HG03039 (cell line): ENCODE data around the gene F12.

Experiments used
- ATAC-seq: cut with Tn5 transposase; IDR thresholded peaks from one replicate; pipeline ENCODE4 v1.9.1; 2021; ENCODE audit warnings: mild to moderate bottlenecking, moderate library complexity; ENCODE audit not compliant: unreplicated experiment

The F12 gene

DNA sequence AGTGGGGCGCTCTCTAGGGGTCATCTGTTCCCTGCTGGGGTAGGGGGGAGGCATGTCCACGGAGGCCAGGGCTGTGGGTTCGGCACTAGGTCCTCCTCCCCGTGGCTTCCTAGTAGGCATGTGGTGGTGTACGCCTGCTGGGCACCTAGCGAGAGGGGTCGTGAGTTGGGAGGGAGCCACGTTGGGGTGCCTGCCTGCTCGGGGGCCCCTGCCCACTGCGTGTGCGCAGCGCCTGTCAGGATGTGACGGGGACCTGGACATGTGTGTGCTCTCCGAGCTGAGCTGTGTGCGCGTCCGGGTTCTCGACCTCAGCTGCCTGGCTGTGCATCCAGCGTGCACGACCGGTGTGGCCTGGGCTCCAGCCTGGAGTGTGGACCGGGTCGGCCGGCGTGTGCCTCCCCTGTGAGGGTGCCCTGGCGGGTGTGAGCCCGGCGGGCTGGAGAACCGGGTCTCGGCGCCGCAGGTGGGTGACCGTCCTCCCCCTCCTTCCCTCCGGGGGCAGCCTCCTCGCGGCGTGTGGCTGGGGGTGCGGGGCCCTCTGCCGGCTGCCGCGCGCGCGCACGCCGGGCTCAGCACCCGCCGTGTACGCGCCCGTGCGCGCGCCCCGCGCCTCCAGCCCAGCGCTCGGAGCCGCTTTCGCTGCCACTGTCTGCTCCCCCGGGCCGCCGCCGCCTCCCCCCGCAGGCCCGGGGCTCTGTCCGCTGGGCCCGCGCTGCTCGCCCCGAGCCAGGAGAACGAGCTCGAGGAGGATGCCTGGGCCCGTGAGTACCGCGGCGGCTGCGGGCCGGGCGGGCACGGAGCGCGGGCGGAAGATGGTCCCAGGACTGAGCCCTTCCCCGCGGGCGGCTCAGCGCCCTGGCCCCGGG is 37.1 kb upstream of the F12 start, which contains the start of gene PRR7:
Gene PRR7 (plus strand): TSS at position 615 of the 866 bp plus-strand sequence. CDS start 8,254 bp downstream, outside the sequence.
- ATAC-seq, result peak; percentile 35

DNA sequence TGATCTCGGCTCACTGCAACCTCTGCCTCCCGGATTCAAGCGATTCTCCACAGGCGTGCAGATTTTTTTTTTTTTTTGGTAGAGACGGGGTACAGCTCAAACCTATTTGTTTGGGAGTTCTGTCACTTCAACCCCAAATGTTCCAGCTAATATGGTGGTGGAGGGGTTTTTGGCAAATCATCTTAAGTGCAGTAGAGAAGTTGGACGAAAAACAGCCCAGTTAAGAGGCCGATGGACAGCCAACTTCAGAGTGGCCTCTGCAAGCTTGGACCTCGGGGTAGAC is 36.5 kb upstream of the F12 start:
- ATAC-seq, result no peak

DNA sequence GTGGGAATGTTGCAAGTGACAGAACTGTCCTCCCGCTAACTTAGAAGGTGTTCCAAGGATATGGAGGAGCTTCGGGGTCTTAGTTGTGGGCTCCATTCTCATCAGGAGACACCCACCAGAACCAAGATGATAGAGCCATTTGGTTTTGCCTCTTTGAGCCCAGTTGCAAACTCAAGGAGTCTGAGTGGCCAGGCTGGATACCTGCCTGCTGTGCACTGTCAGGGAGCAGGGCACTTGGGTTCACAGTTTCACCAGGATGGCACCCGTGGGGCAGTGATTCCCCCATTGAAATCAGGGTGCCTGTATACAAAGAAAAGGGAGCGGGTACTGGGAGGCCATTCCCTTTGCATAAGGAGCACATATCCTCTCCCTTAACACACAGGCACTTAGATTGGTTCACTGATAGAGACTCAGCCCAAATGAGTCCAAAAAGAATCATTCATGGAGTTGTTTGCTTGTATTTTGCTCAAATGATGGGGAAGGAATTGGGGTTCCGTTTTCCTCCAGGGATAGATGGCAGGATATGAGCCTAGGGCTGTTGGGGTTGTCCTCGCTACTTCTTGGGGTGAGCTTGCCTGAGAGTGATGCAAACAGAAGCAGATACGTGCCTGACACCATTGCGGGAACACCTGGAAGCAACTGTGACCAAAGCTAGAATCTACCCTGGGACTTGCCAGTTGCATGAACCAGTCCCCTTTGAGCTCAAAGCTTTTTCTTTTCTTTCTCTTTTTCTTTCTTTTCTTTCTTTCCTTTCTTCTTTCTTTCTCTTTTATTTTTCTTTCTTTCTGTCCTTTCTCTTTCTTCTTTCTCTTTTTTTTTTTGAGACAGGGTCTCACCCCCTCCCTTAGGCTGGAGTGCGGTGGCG is 35.9 kb upstream of the F12 start:
- no peak for ATAC-seq

DNA sequence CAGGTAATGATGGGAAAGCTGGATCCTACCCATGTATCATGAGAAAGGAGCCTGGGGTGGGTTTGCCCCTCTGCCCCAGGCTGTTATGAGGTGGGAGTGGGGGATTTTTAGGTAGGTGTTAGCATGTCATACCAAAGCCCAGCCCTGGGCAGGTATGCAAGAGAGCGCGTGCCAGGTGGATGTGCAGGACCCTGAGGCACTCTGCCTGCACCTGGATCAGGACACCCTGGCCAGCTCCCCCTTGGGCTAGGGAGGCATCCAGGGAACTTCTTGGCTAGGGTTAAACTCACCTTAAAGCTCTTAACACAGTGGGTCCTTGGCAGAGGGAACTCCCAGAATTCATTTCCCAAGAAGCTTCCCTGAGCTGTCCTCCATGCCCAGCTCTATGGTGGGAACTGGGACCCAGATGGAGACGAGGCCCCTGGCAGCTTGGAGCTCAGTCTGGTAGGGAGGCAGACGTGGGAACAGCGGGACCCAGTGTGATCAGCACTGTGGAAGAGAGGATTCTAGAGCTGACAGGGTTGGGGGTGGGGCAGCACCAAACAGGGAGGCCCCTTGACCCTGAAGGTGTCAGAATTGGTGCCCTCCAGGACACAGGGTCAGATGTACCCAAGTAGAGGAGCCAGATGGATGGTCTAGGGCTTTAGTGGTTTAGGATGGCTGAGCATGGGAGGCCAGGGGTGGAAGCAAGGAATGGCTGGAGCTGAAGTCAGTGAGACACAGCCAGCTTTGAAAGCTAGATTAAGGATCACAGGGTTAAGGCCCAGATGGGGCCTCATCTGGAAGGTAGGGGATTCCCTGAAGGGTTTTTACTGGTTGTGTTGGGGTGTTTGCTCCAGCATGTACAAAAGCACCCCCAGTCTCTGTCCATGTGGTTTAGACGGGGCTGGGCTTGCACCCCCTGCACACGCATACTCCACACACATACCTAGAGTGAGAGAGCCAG is 35.0 kb upstream of the F12 start:
- ATAC-seq, result no peak

DNA sequence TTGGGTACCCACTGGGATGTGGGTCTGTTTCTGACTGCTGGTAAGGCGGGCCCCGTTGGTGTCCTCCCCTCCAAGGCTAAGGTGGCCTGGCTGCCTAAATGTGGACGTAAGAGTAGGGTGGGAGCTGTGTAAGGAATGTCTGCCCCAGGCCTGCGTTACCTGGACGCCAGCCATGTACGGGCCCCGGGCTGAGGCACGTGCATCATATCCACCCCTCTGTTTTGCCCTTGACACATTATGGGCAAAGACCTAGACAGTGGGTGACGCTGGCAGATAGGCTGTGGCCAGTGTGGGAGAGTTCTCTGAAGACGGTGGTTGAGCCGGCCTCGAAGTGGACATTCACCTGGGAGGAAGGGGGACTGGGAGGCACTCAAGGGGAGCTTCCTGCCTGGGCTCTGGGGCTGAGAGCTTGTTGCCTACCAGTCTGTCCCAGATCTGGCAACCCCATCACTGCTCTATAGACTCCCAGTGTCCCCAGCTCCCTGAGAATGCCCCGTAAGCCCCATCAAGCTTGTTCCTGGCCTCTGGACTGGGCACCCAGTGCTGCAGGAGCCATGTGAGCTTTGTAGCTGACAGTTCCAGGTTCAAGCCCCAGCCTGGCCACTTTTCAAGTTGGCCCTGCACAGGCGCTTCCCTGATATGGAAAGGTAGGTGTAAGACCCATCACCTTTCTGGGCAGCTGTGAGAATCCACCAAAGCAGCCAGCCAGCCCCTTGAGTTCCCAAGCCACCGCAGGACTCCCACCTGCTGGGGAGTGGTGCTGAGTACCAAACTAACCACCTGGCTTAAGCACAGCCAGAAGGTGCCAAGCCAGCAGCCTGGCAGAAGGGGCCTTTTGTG is 34.0 kb upstream of the F12 start:
- no peak for ATAC-seq

DNA sequence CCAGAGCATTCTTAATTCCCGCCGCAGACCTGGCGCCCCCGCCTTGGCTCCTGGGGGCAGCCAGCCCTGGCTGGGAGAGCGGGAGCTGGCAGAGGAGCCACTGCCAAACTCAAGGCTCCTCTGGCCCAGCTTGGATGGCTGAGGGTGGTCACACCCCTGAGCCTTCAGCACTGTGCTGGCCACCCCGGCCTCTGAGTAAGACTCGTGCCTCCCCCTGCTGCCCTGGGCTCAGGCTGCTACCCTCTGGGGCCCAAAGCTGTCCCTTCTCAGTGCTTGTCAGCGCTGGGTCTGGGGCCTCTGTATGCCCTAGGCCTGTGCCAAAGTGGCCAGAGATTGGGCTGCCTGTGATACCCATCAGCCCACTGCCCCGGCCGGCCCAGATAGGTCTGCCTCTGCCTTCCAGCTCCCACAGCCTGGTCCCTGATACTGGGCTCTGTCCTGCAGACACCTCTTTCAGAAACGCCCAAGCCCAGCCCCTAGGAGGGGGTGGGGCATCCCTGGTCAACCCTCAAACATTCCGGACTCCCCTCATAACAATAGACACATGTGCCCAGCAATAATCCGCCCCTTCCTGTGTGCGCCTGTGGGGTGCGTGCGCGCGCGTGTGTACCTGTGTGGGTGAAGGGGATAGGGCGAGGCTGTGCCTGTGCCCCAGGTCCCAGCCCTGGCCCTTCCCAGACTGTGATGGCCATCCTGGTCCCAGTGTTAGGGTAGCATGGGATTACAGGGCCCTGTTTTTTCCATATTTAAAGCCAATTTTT is 32.9 kb upstream of the F12 start:
- no peak for ATAC-seq

DNA sequence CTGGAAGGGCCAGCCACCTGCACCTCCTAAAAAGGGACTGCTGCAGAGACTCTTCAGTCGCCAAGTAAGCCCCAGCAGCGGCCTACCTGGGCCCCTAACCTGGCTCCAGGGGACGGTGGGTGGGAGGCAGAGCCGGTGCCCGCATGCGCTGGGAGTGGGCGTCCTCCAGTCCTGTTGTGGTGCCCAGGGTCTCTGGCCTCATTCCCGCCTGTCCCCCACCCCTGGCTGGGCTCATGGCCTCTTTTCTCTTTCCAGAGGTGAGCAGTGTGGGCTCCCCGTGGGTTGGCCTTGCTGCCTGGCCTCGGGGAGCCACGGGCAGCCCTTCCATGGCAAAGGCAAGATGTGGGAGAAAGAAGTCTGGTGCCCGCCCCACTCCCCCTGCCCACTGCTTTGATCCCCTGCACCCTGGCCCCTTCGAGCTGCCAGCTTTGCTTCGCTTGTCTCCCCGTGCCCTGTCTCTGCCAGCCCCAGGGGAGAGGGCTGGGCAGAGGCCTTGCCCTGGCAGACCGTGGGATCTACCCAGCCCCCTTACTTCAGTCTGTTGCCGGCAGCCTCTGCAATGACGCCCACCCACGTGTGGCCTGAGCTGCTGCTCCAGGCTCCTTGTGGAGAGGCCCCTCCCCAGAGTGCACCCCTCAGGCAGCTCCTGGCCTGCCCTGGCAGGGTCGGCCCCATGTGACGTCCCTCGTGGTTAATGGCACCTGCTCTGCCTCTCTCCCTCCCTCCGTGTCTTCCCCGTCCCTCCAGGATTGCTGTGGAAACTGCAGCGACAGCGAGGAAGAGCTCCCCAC is 31.8 kb upstream of the F12 start:
- ATAC-seq, result no peak

DNA sequence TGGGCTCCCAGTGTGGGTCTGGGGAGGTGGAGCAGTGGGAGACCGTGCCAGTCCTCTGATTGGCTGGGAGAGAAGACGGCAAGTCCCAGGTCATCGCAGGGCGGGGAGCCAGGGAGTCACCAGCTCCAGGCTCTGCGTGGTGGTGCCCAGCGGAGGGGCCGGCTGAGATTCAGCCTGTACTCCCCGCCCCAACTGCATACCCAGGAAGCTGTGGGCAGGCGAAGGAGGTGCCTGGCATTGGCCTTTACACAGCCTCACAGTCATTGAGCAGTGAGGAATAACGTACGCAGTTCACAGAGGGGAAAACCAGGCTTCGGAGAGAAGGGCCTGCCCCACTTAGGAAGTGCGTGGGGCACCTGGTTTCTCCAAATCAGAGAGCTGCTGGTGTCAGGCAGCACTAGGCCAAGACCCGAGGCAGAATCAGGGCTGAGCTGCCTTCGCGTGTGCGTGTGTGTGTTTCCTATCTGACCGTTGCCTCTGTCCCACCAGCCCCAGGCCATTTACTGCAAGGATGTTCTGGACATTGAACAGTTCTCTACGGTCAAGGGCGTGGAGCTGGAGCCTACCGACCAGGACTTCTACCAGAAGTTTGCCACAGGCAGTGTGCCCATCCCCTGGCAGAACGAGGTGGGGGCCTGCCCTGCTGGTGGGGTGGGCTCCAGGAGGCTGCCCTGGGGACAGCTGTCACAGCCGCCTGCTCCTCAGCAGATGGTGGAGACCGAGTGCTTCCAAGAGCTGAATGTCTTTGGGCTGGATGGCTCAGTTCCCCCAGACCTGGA is 31.0 kb upstream of the F12 start:
- ATAC-seq, result no peak

DNA sequence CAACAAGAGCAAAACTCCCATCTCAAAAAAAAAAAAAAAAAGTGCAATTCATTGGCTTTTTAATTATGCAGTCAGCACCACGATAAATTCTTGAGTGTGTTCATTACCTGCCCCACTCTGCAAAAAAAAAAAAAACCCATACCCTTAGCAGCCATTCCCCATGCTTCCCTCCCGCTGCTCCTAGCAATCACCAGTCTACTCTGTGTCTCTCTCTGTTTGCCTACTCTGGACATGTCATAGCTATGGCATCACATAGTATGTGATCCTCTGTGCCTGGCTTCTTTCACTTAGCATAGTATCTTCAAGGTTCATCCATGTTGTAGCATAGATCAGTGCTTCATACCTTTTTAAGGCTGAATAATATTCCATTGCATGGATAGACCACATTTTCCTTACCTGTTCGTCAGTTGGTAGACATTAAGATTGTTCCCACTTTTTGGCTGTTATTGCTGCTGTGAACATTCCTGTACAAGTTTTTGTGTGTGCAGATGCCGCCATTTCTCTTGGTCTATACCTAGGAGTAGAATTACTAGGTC is 30.2 kb upstream of the F12 start:
- ATAC-seq, result no peak

DNA sequence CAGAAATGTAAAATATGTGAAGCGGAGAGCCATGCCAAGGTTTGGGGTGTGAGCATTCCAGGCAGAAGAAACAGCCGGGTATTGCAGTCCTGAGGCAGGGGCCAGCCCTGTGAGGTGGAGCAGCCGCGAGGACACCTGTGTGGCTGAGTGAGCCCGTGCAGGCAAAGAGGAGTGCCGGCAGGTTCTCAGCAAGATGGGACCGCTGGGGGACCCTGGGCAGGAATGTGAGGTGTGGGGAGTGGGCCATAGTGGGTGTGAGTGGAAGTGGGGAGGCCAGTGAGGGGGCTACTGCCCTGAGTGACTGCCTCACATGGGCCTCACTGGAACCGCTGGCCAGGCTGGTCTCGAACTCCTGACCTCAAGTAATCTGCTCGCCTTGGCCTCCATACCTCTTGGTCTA is 29.1 kb upstream of the F12 start:
- ATAC-seq, result no peak

DNA sequence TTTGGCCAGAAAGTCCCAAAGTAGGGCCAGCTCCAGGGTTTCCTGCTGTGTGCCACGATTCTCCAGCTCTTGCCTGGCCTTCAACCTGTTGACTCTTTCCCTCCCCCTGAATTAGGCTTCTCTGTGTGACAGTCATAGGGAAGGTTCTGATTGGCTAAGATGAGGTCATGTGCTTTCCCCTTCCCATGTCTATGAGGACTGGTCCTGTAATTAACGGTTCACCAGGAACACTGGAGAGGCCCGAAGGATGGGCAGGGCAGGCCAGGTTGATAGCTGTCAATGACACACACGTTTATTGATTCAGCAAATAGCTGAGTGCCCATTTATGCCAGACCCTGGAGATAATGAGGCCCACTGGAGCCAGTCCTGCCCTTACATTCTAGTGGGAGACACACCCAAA is 28.3 kb upstream of the F12 start:
- no peak for ATAC-seq

DNA sequence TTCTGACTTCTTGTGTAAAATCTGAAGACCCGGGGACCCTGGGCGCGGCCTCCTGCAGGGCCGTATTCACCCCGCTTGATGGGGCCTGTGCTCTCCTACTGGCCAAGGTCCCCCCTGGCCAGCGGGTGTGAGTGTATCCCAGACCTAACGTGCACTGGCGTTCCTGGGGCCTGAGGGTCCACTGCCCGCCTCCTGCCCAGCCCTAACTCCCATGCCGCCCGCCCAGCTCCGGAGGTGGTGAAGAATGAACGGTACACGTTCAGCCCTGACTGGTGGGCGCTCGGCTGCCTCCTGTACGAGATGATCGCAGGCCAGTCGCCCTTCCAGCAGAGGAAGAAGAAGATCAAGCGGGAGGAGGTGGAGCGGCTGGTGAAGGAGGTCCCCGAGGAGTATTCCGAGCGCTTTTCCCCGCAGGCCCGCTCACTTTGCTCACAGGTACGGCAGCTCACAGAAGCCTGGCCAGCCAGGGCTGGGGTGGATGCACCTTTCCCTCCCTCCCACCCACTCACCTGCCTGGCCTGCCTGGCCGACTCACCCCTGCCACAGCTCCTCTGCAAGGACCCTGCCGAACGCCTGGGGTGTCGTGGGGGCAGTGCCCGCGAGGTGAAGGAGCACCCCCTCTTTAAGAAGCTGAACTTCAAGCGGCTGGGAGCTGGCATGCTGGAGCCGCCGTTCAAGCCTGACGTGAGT is 26.6 kb upstream of the F12 start:
- no peak for ATAC-seq

DNA sequence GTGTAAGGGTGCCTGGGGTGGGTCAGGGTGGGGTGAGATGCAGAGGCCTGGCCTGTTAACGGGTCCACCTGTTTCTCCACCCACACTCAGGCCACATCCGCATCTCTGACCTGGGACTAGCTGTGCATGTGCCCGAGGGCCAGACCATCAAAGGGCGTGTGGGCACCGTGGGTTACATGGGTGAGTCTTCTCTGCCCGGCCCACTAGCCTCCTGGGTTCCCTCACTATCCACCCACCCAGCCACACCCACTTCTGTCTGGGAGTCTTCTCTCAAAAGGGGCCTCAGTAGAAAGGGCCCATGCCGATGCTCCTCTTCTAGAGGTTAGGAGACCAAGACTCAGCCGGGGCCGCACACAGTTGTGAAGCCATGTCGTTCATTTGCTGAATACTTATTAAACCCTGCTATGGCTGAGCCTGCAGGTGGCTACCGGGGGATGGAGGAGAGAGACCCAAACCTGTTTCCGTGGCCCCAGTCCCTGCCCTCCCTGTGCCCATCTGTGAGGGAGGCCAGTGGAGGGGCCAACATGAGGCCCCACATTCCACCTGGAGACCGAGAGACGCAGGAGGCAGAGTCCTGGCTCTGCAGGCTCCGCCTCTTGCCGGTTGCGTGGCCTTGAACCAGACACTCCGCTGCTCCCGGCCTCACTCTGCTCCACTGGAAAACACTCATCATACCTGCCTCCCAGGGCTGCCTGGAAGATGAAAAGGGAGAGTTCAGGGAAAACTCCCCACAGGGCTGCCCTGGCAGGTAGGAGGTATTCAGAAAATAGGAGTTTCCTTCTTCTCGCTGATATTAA is 25.8 kb upstream of the F12 start:
- no peak for ATAC-seq

DNA sequence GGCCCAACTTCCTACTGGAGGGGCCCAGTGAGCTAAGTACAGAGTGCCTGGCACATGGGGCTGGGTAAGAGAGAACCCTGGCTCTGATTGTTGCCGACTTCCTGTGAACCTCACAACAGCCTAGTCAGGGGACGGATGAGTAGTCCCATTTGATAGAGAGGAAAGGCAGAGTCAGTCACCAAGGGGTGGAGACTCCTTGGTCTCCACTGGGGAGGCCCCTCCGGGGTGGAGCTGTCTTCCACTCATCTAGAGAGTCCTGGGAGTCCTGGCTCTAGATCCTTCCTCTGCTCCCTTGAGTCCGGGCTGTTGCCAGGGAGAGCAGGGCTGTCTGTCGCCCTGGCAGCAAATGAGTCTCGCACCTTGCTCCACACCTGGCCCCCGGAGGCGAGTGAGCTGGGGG is 25.1 kb upstream of the F12 start:
- ATAC-seq, result no peak

DNA sequence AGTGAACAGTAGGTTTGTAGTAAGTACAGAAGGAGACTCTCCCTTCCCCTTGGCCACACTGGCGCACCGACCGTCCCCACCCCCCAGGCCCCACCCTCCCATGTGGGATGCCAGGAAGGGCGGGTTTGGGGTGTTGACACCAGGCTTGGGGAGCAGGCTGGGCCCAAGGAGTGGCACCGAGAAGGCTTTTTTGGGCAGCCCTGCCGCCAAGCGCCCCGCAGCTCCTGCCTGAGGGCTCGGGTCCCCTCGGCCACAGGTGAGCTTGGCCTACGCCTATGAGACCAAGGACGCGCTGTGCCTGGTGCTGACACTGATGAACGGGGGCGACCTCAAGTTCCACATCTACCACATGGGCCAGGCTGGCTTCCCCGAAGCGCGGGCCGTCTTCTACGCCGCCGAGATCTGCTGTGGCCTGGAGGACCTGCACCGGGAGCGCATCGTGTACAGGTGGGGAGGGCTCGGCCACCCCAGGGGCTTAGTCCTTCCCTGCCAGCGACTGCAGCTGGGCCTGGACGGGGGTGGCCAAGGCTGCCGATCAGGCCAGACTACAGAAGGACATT is 24.4 kb upstream of the F12 start:
- ATAC-seq, result no peak
